ENCODE data around the gene CACNG4.

CACNG4 gene

GRCh38 chr17:66950325-66950724 lies 14.2 kb upstream of the CACNG4 start:
- no peaks in the 10 kb centered on the region for H3K9me3 Mint-ChIP-seq
- no peak overlapping the region for H3K27ac Mint-ChIP-seq
- DNase-seq (ENCODE audit: low spot score) = no peak
- H3K4me3 Mint-ChIP-seq = no peak overlapping the region
- H3K4me1 Mint-ChIP-seq (ENCODE audit: low read depth) = peaks cover 2% of the 10 kb centered on the region
- no peaks in the 10 kb centered on the region for H3K36me3 Mint-ChIP-seq (ENCODE audit: low read depth)
- peaks cover 22% of the 10 kb centered on the region for H3K27me3 Mint-ChIP-seq (ENCODE audit: low read depth)

GRCh38 chr17:66950886-66951604 lies 13.5 kb upstream of the CACNG4 start:
- no peak overlapping the region for H3K27ac Mint-ChIP-seq
- no peaks in the 10 kb centered on the region for H3K4me1 Mint-ChIP-seq (ENCODE audit: low read depth)
- peaks cover 15% of the 10 kb centered on the region for H3K27me3 Mint-ChIP-seq (ENCODE audit: low read depth)
- H3K9me3 Mint-ChIP-seq = no peaks in the 10 kb centered on the region
- DNase-seq (ENCODE audit: low spot score) = no peak
- H3K4me3 Mint-ChIP-seq = no peak overlapping the region
- H3K36me3 Mint-ChIP-seq (ENCODE audit: low read depth) = no peaks in the 10 kb centered on the region

DNA sequence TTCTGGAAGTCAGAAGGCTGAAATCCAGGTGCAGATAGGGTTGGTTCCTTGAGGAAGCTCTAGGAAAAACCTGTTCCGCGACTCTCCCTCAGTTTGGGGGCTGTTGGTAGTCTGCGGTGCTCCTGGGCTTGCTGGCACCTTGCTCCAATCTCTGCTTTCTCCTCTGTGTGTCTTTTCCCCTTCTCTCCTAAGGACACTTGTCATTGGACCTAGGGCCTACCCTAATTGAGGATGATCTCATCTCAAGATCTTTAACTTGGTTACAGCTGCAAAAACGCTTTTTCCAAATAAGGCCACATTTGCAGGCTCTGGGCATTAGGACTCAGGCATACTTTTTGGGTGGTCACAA lies 12.9 kb upstream of the CACNG4 start:
- no peak overlapping the region for H3K4me3 Mint-ChIP-seq
- H3K4me1 Mint-ChIP-seq (ENCODE audit: low read depth) = no peaks in the 10 kb centered on the region
- no peaks in the 10 kb centered on the region for H3K9me3 Mint-ChIP-seq
- DNase-seq (ENCODE audit: low spot score) = no peak
- peaks cover 10% of the 10 kb centered on the region for H3K27me3 Mint-ChIP-seq (ENCODE audit: low read depth)
- no peak overlapping the region for H3K27ac Mint-ChIP-seq
- H3K36me3 Mint-ChIP-seq (ENCODE audit: low read depth) = no peaks in the 10 kb centered on the region

GRCh38 chr17:66952031-66952524 lies 12.4 kb upstream of the CACNG4 start:
- H3K9me3 Mint-ChIP-seq = no peaks in the 10 kb centered on the region
- no peak overlapping the region for H3K4me3 Mint-ChIP-seq
- H3K4me1 Mint-ChIP-seq (ENCODE audit: low read depth) = no peaks in the 10 kb centered on the region
- no peak for DNase-seq (ENCODE audit: low spot score)
- H3K27ac Mint-ChIP-seq = no peak overlapping the region
- no peaks in the 10 kb centered on the region for H3K36me3 Mint-ChIP-seq (ENCODE audit: low read depth)
- peaks cover 6% of the 10 kb centered on the region for H3K27me3 Mint-ChIP-seq (ENCODE audit: low read depth)

- Mint-ChIP-seq H3K36me3 (ENCODE audit: low read depth) (no peaks in the 10 kb centered on the region), H3K27me3 (ENCODE audit: low read depth) (peaks cover 6% of the 10 kb centered on the region), H3K27ac (no peak overlapping the region), H3K4me3 (no peak overlapping the region), H3K9me3 (no peaks in the 10 kb centered on the region), H3K4me1 (ENCODE audit: low read depth) (no peaks in the 10 kb centered on the region)
- DNase-seq (ENCODE audit: low spot score) = no peak
Measured at GRCh38 chr17:66952681-66953629, 11.6 kb upstream of the CACNG4 start.

DNA sequence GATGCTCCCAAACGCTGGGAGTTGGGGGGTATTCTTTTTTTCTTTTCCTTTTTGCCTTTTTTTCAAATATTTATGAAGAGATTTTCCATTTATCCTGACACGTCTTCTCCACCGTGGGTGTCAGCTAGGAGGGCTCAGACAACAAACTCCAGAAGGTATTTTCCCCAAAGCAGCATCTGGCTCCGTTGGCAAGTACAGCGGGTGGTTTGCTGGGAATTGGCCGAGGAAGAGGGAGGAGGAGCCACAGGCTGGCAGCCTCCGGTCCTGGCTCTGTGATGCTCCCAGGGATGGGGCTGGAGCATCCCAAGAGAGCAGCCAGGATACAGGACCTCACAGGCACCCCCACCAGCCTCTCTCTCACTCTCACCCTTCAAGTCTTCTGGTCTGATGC lies 10.9 kb upstream of the CACNG4 start:
- Mint-ChIP-seq H3K9me3 (no peaks in the 10 kb centered on the region), H3K4me3 (no peak overlapping the region), H3K36me3 (ENCODE audit: low read depth) (no peaks in the 10 kb centered on the region), H3K27ac (no peak overlapping the region), H3K4me1 (ENCODE audit: low read depth) (no peaks in the 10 kb centered on the region), H3K27me3 (ENCODE audit: low read depth) (peaks cover 6% of the 10 kb centered on the region)
- no peak for DNase-seq (ENCODE audit: low spot score)

DNA sequence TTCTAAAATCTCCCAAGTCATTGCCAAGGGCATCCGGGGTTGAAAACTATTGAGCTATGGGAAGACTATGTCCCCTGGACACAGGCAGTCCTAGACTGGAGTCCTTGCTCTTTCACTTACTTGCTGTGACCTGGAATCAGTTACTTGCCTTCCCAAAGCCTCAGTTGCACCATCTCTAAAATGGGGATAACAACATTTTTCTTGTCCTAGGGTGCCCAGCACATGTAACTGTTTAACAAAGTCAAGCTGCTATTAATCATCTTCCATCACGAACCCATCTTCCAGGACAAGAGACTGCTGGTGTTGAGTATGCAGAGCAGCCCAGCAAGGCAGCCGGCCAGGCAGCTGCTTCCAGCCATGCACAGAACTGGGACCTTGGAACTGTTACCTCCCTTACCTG lies 9.9 kb upstream of the CACNG4 start:
- no peaks in the 10 kb centered on the region for H3K9me3 Mint-ChIP-seq
- peaks cover 9% of the 10 kb centered on the region for H3K27me3 Mint-ChIP-seq (ENCODE audit: low read depth)
- no peak overlapping the region for H3K27ac Mint-ChIP-seq
- no peak overlapping the region for H3K4me3 Mint-ChIP-seq
- DNase-seq (ENCODE audit: low spot score) = no peak
- no peaks in the 10 kb centered on the region for H3K36me3 Mint-ChIP-seq (ENCODE audit: low read depth)
- no peaks in the 10 kb centered on the region for H3K4me1 Mint-ChIP-seq (ENCODE audit: low read depth)

GRCh38 chr17:66955821-66956220 lies 8.7 kb upstream of the CACNG4 start:
- H3K4me1 Mint-ChIP-seq (ENCODE audit: low read depth) = no peaks in the 10 kb centered on the region

DNA sequence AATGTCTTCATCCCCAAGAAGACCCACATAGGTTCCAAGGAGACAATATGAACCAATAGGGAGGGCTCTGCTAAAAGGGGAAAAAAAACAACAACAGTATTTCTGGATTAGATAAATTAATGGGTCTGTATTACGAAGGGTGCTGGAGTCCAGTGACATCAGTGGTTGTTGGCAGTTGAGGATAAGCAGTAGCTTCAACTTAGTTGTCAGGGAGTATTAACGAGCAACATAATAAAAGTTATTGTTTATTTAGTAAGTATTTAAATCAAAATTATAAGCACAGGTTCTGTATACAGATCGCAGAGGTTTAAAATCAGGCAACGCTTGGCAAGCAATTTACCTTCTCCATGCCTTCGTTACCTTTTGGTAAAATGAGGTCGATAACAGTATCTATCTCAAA lies 7.6 kb upstream of the CACNG4 start:
- peaks cover 5% of the 10 kb centered on the region for H3K27me3 Mint-ChIP-seq (ENCODE audit: low read depth)
- DNase-seq (ENCODE audit: low spot score) = no peak
- H3K4me3 Mint-ChIP-seq = no peak overlapping the region
- no peaks in the 10 kb centered on the region for H3K4me1 Mint-ChIP-seq (ENCODE audit: low read depth)
- no peak overlapping the region for H3K27ac Mint-ChIP-seq
- no peaks in the 10 kb centered on the region for H3K9me3 Mint-ChIP-seq
- no peaks in the 10 kb centered on the region for H3K36me3 Mint-ChIP-seq (ENCODE audit: low read depth)

More at GRCh38 chr17:66955821-66956220, 8.7 kb upstream of the CACNG4 start:
- DNase-seq (ENCODE audit: low spot score) = no peak
- no peak overlapping the region for H3K27ac Mint-ChIP-seq
- peaks cover 5% of the 10 kb centered on the region for H3K27me3 Mint-ChIP-seq (ENCODE audit: low read depth)
- no peak overlapping the region for H3K4me3 Mint-ChIP-seq
- H3K9me3 Mint-ChIP-seq = no peaks in the 10 kb centered on the region
- H3K36me3 Mint-ChIP-seq (ENCODE audit: low read depth) = no peaks in the 10 kb centered on the region

DNA sequence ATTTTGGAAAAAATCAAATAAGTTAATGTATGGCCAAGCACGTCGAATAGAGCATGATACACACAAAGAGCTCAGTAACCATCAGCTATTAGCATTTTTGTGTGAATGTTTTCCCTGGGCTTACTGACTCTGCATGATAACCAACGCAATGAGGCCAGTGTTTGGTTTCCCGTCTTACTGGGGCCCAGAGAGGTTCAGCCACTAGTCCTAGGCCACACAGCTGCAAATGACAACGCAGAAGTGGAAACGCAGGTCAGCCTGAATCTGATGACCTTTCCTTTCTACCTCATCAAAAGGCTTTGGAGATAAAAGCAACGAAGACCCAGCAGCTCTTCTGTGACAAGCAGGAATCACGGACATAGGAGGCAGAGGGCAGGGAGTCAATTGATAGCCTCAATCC lies 7.2 kb upstream of the CACNG4 start:
- H3K36me3 Mint-ChIP-seq (ENCODE audit: low read depth) = no peaks in the 10 kb centered on the region
- no peak overlapping the region for H3K4me3 Mint-ChIP-seq
- H3K27ac Mint-ChIP-seq = no peak overlapping the region
- peaks cover 8% of the 10 kb centered on the region for H3K27me3 Mint-ChIP-seq (ENCODE audit: low read depth)
- H3K4me1 Mint-ChIP-seq (ENCODE audit: low read depth) = no peaks in the 10 kb centered on the region
- DNase-seq (ENCODE audit: low spot score) = no peak
- no peaks in the 10 kb centered on the region for H3K9me3 Mint-ChIP-seq

GRCh38 chr17:66957951-66958579 lies 6.4 kb upstream of the CACNG4 start:
- no peak for DNase-seq (ENCODE audit: low spot score)
- no peaks in the 10 kb centered on the region for H3K4me1 Mint-ChIP-seq (ENCODE audit: low read depth)
- no peak overlapping the region for H3K27ac Mint-ChIP-seq
- H3K36me3 Mint-ChIP-seq (ENCODE audit: low read depth) = no peaks in the 10 kb centered on the region
- no peak overlapping the region for H3K4me3 Mint-ChIP-seq
- H3K9me3 Mint-ChIP-seq = no peaks in the 10 kb centered on the region
- H3K27me3 Mint-ChIP-seq (ENCODE audit: low read depth) = peaks cover 15% of the 10 kb centered on the region

DNA sequence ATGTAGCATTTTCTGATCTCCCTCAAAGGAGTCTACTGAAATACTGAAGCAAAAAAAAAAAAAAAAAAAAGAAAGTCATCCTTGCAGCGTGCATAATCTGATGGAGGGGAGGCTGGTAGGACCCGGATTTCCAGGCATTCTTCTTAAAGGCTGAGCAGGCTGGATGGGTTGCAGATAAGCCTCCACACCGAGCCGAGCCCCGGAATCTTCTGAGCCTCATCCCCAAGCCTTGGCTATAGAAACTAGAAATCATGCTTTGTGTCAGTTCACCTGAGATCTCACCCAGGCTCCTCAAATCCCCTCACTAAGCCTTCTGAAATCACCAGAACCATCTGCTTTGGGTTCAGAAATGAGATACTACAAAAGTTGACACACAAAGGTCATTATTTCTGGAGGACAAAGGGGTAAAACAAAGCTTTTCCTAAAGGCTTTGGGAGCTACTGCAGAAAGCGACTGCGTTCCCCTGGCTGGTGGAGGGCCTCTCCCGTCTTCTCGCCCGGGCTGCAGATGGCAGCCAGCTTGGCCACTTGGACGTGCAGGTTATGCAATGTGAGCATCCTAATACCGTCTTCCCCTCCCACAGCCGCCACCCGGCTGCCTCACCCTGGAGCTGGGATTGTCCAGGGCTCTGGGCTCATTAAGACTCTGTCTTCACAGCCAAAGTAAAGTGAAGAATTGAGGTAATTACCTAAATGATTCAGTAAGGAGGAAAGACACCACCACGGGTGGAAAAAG lies 4.7 kb upstream of the CACNG4 start:
- no peak overlapping the region for H3K27ac Mint-ChIP-seq

GRCh38 chr17:66960613-66961012 lies 3.9 kb upstream of the CACNG4 start:
- Mint-ChIP-seq H3K4me1 (ENCODE audit: low read depth) (peaks cover 2% of the 10 kb centered on the region), H3K9me3 (no peaks in the 10 kb centered on the region), H3K4me3 (no peak overlapping the region), H3K36me3 (ENCODE audit: low read depth) (no peaks in the 10 kb centered on the region), H3K27ac (no peak overlapping the region), H3K27me3 (ENCODE audit: low read depth) (peaks cover 27% of the 10 kb centered on the region)
- DNase-seq (ENCODE audit: low spot score) = no peak

More for the DNA sequence above, 4.7 kb upstream of the CACNG4 start:
- DNase-seq (ENCODE audit: low spot score) = no peak
- no peaks in the 10 kb centered on the region for H3K9me3 Mint-ChIP-seq
- H3K4me3 Mint-ChIP-seq = no peak overlapping the region
- peaks cover 2% of the 10 kb centered on the region for H3K4me1 Mint-ChIP-seq (ENCODE audit: low read depth)
- no peaks in the 10 kb centered on the region for H3K36me3 Mint-ChIP-seq (ENCODE audit: low read depth)
- H3K27me3 Mint-ChIP-seq (ENCODE audit: low read depth) = peaks cover 27% of the 10 kb centered on the region

Data from T-helper 2 cell treated with Interferon-gamma antibody and Interleukin-4, amounts not matched to agents 5 μg/mL and 100 μg/mL, for 36 hours (primary cell).